Endothelial cell (in vitro differentiated cells): ENCODE results near the gene PGD. TPM values are rescaled to one million over a fixed set of nuclear protein-coding genes. Genes with fewer than 3 reads are reported as not detected.
A peak's percentile ranks its signal among the peaks of the same experiment; 100 is the strongest.

Experiments used
- DNase-seq: peaks from one replicate; pipeline ENCODE4 v3.0.0; 2021; ENCODE audit warnings: low spot score
- H3K27ac Mint-ChIP-seq: one replicate; pipeline ENCODE4 v1.8.0; 2021; ENCODE audit warnings: mixed read lengths, inconsistent platforms; ENCODE audit not compliant: unreplicated experiment
- H3K27me3 Mint-ChIP-seq: one replicate; pipeline ENCODE4 v1.8.0; 2021; ENCODE audit warnings: mild to moderate bottlenecking, moderate library complexity, mixed read lengths, inconsistent platforms; ENCODE audit not compliant: unreplicated experiment
- H3K36me3 Mint-ChIP-seq: one replicate; pipeline ENCODE4 v1.8.0; 2021; ENCODE audit warnings: mild to moderate bottlenecking, low read depth, mixed read lengths, inconsistent platforms; ENCODE audit not compliant: unreplicated experiment
- H3K4me1 Mint-ChIP-seq: one replicate; pipeline ENCODE4 v1.8.0; 2021; ENCODE audit warnings: mild to moderate bottlenecking, mixed read lengths, inconsistent platforms; ENCODE audit not compliant: unreplicated experiment
- H3K4me3 Mint-ChIP-seq: one replicate; pipeline ENCODE4 v1.8.0; 2021; ENCODE audit warnings: mild to moderate bottlenecking, mixed read lengths, inconsistent platforms; ENCODE audit not compliant: unreplicated experiment
- H3K9me3 Mint-ChIP-seq: one replicate; pipeline ENCODE4 v1.8.0; 2021; ENCODE audit warnings: mixed read lengths, inconsistent platforms; ENCODE audit not compliant: unreplicated experiment
- CTCF ChIP-seq: fragments of 200-600 bp; sonication (generic); IDR thresholded peaks from one replicate; pipeline ENCODE4 v1.5.0; 2021; ENCODE audit warnings: antibody characterized with exemption; ENCODE audit not compliant: unreplicated experiment
- total RNA-seq: library from RNA; stranded (reverse); fragmentation: NEBNext Ultra II Directional; extraction: Animal tissue kit (Norgen Biotek cat#: 25700); gene quantifications from one replicate; pipeline ENCODE4 v1.2.1, GENCODE V29; 2021; ENCODE audit not compliant: unreplicated experiment

Gene PGD
- total RNA-seq, 1 donor from 2014 or later = 196 TPM

- no peak for DNase-seq
- Mint-ChIP-seq H3K27ac (peak overlapping the region; percentile 52), H3K4me1 (peaks cover 19% of the 10 kb centered on the region), H3K36me3 (peaks cover 23% of the 10 kb centered on the region), H3K4me3 (no peak overlapping the region), H3K27me3 (peaks cover 8% of the 10 kb centered on the region), H3K9me3 (no peaks in the 10 kb centered on the region)
- TF ChIP-seq CTCF = no peak
Observed at GRCh38 chr1:10387677-10388386, 11.0 kb upstream of the PGD start.

- Mint-ChIP-seq H3K27ac (no peak overlapping the region), H3K27me3 (peaks cover 5% of the 10 kb centered on the region)
Observed at GRCh38 chr1:10388387-10388715, 10.5 kb upstream of the PGD start.

GRCh38 chr1:10389271-10389973 lies 9.4 kb upstream of the PGD start:
- H3K27ac Mint-ChIP-seq = no peak overlapping the region
- H3K4me3 Mint-ChIP-seq = no peak overlapping the region
- TF ChIP-seq CTCF = no peak
- DNase-seq = no peak
- H3K4me1 Mint-ChIP-seq = peaks cover 17% of the 10 kb centered on the region
- H3K36me3 Mint-ChIP-seq = peaks cover 14% of the 10 kb centered on the region
- no peaks in the 10 kb centered on the region for H3K9me3 Mint-ChIP-seq
- peaks cover 4% of the 10 kb centered on the region for H3K27me3 Mint-ChIP-seq

More at GRCh38 chr1:10388387-10388715, 10.5 kb upstream of the PGD start:
- no peak for TF ChIP-seq CTCF
- no peak for DNase-seq
- Mint-ChIP-seq H3K4me1 (peaks cover 19% of the 10 kb centered on the region), H3K9me3 (no peaks in the 10 kb centered on the region), H3K4me3 (no peak overlapping the region), H3K36me3 (peaks cover 18% of the 10 kb centered on the region)

- H3K27ac Mint-ChIP-seq = no peak overlapping the region
- peaks cover 15% of the 10 kb centered on the region for H3K4me1 Mint-ChIP-seq
- peak overlapping the region; percentile 13 for H3K4me3 Mint-ChIP-seq
- no peaks in the 10 kb centered on the region for H3K9me3 Mint-ChIP-seq
- no peak for DNase-seq
- H3K27me3 Mint-ChIP-seq = peaks cover 3% of the 10 kb centered on the region
- no peak for TF ChIP-seq CTCF
- peaks cover 16% of the 10 kb centered on the region for H3K36me3 Mint-ChIP-seq
Observed at GRCh38 chr1:10396870-10397269, 2.0 kb upstream of the PGD start.

GRCh38 chr1:10398278-10398733 lies 558 bp upstream of the PGD start:
- Mint-ChIP-seq H3K9me3 (no peaks in the 10 kb centered on the region), H3K4me1 (peaks cover 15% of the 10 kb centered on the region), H3K27me3 (peaks cover 3% of the 10 kb centered on the region), H3K4me3 (peak overlapping the region; percentile 91), H3K36me3 (peaks cover 16% of the 10 kb centered on the region), H3K27ac (peak overlapping the region; percentile 81)
- DNase-seq = no peak
- TF ChIP-seq CTCF = no peak
